ENCODE results near the gene EIF4E3. TPM values are rescaled to one million over a fixed set of nuclear protein-coding genes. Genes with fewer than 3 reads are reported as not detected.
A peak's percentile ranks its signal among the peaks of the same experiment; 100 is the strongest.

Gene EIF4E3
- polyA plus RNA-seq, 1 of the 3 experiments (the other 2 are of a cell fraction): 0.67 TPM

GRCh38 chr3:71728632-71729342 is 3.6 kb upstream of the EIF4E3 start:
- Histone ChIP-seq H3F3A (replicated peaks; ENCODE audit: insufficient read depth) (peaks cover 5% of the 10 kb centered on the region), H3K4me3 (ENCODE audit: low read depth in 2 of 2, low read length in 1 of 2) (no peak overlapping the region), H3K4me1 (ENCODE audit: control insufficient read depth in 1 of 2, insufficient read depth in 2 of 2, low read depth in 1 of 2, low read length in 1 of 2) (peaks cover 0 to 24% of the 10 kb centered on the region in 2 experiments; a peak in 1 of 4 replicates), H3K9ac (no peak overlapping the region), H3K9me2 (no peaks in the 10 kb centered on the region), H3K79me2 (ENCODE audit: insufficient read depth) (no peaks in the 10 kb centered on the region), H3K27me3 (ENCODE audit: insufficient read depth) (no peaks in the 10 kb centered on the region; the same call in 1 of the 2 replicates), H3K4me2 (no peak overlapping the region), H4K20me1 (ENCODE audit: insufficient read depth) (no peaks in the 10 kb centered on the region), H3K36me3 (replicated peaks in 1 of 2; ENCODE audit: control insufficient read depth in 1 of 2, insufficient read depth in 2 of 2, low read length in 1 of 2) (no peaks in the 10 kb centered on the region), H2AFZ (ENCODE audit: low read depth) (no peak overlapping the region), H3K9me3 (no peaks in the 10 kb centered on the region), H3K27ac (ENCODE audit: low read depth in 2 of 2, low read length in 1 of 2) (no peak overlapping the region)
- DNase-seq: peak; percentile 58
- CTCF ChIA-PET: interaction anchor here (0.6 to 4.3 kb wide), 25 partner anchors 10 to 1323 kb away, joined by 3 to 72 read pairs (median 4); partner anchors contain the start of gene GPR27
- POLR2A ChIA-PET: no interaction called here
- WGBS (ENCODE audit: low lambda C conversion rate): 65% methylated on average over 4 of the region's 4 CpGs
- TF ChIP-seq MAX (IDR thresholded peaks at IDR 0.05; ENCODE audit: low read depth) (no peak), IRF3 (IDR thresholded peaks at IDR 0.05; ENCODE audit: low read depth, low read length) (no peak), RXRA (IDR thresholded peaks at IDR 0.05; ENCODE audit: borderline replicate concordance, low read depth) (no peak), GATA2 (CRISPR knock-in tag; IDR thresholded peaks at IDR 0.05) (no peak)

GRCh38 chr3:71726146-71726545 is 944 bp upstream of the EIF4E3 start:
- POLR2A ChIA-PET: no interaction called here
- no peak overlapping the region for H2AFZ ChIP-seq (ENCODE audit: low read depth)
- H4K20me1 ChIP-seq (ENCODE audit: insufficient read depth): no peaks in the 10 kb centered on the region
- H3K4me2 ChIP-seq: peak overlapping the region; percentile 83; the same call in 1 of the 2 replicates
- no peaks in the 10 kb centered on the region for H3K36me3 ChIP-seq (replicated peaks in 1 of 2; ENCODE audit: control insufficient read depth in 1 of 2, insufficient read depth in 2 of 2, low read length in 1 of 2)
- peaks cover 0 to 24% of the 10 kb centered on the region in 2 experiments; a peak in 1 of 4 replicates for H3K4me1 ChIP-seq (ENCODE audit: control insufficient read depth in 1 of 2, insufficient read depth in 2 of 2, low read depth in 1 of 2, low read length in 1 of 2)
- H3F3A ChIP-seq (replicated peaks; ENCODE audit: insufficient read depth): peaks cover 5% of the 10 kb centered on the region
- H3K9ac ChIP-seq: no peak overlapping the region
- peak overlapping the region in 1 of 2 experiments; percentile 61; a peak in 1 of 4 replicates for H3K4me3 ChIP-seq (ENCODE audit: low read depth in 2 of 2, low read length in 1 of 2)
- no peak overlapping the region for H3K27ac ChIP-seq (ENCODE audit: low read depth in 2 of 2, low read length in 1 of 2)
- no peaks in the 10 kb centered on the region for H3K79me2 ChIP-seq (ENCODE audit: insufficient read depth)
- H3K9me3 ChIP-seq: no peaks in the 10 kb centered on the region
- no peak for TF ChIP-seq ELF1 (IDR thresholded peaks at IDR 0.05)
- TF ChIP-seq SMC3 (IDR thresholded peaks at IDR 0.05; ENCODE audit: low read depth, low read length): no peak
- TF ChIP-seq MAX (IDR thresholded peaks at IDR 0.05; ENCODE audit: low read depth): no peak
- no peak for TF ChIP-seq PBX3 (IDR thresholded peaks at IDR 0.05)
- no peak for TF ChIP-seq FOXJ3 (CRISPR knock-in tag; IDR thresholded peaks at IDR 0.05)
- TF ChIP-seq GABPA (IDR thresholded peaks at IDR 0.05; ENCODE audit: low read depth): no peak
- no peak for TF ChIP-seq MXI1 (IDR thresholded peaks at IDR 0.05; ENCODE audit: low read depth, low read length)
- TF ChIP-seq REST (IDR thresholded peaks at IDR 0.05; ENCODE audit: low read depth, low read length): no peak
- TF ChIP-seq EP300 (IDR thresholded peaks at IDR 0.05; ENCODE audit: borderline replicate concordance in 1 of 2, low read depth in 1 of 2, low read length in 1 of 2): no peak
- TF ChIP-seq EZH2phosphoT487 (IDR thresholded peaks at IDR 0.05; ENCODE audit: borderline replicate concordance, low read depth): no peak
- no peak for TF ChIP-seq TAF1 (IDR thresholded peaks at IDR 0.05; ENCODE audit: borderline replicate concordance, low read depth, low read length)
- TF ChIP-seq TCF12 (IDR thresholded peaks at IDR 0.05): no peak
- TF ChIP-seq IRF3 (IDR thresholded peaks at IDR 0.05; ENCODE audit: low read depth, low read length): no peak
- WGBS (ENCODE audit: low lambda C conversion rate): 95% methylated on average over 8 of the region's 8 CpGs
- H3K9me2 ChIP-seq: no peaks in the 10 kb centered on the region
- peaks cover 5% of the 10 kb centered on the region for H3K27me3 ChIP-seq (ENCODE audit: insufficient read depth)
- CTCF ChIA-PET: interaction anchor here (1.9 kb wide), 2 partner anchors 15 to 133 kb away, joined by 4 to 7 read pairs; no protein-coding TSS in a partner anchor
- DNase-seq: no peak

All from SK-N-SH (cell line).